Testis (tissue), 2 donors: Measurements from ENCODE around the gene MAMLD1.

Source experiments
- CTCF ChIP-seq, 3 experiments: fragments of 450-650 bp in 2 of 3; fragments of 200-600 bp in 1 of 3; sonication (generic) in 1 of 3; IDR thresholded peaks; one replicate each; pipeline ENCODE4 v1.5.1; 2016 to 2019; ENCODE audit warnings: antibody characterized with exemption in 3 of 3, mild to moderate bottlenecking in 2 of 3, moderate library complexity in 1 of 3
- POLR2A ChIP-seq: fragments of 450-650 bp; IDR thresholded peaks from one replicate; pipeline ENCODE4 v1.6.1; 2017; ENCODE audit warnings: antibody characterized with exemption, mild to moderate bottlenecking, moderate library complexity

- TF ChIP-seq POLR2A, result no peak
- TF ChIP-seq CTCF (IDR thresholded peaks at IDR 0.05), result no peak
Observed at GRCh38 chrX:150456466-150456865, 93.3 kb downstream of the MAMLD1 start.
